ENCODE results near the gene HRH4. TPM values are rescaled to one million over a fixed set of nuclear protein-coding genes. Genes with fewer than 3 reads are reported as not detected.

HRH4 gene
- total RNA-seq, 1 experiment from 2014 or later = not detected

- H3K4me1 ChIP-seq (ENCODE audit: insufficient read depth, low read length) = no peaks in the 10 kb centered on the region
- H3K79me1 ChIP-seq (ENCODE audit: insufficient read depth, low read depth, low read length, poor library complexity, severe bottlenecking) = no peaks in the 10 kb centered on the region
- no peak overlapping the region for H4K8ac ChIP-seq (replicated peaks; ENCODE audit: insufficient read length, low read depth, low read length)
- no peak overlapping the region for H3T11ph ChIP-seq (ENCODE audit: low read length)
- H3K27me3 ChIP-seq (ENCODE audit: insufficient read depth, low read length) = no peaks in the 10 kb centered on the region
- Mint-ChIP-seq H3K36me3 (ENCODE audit: insufficient read depth in 1 of 3, low read depth in 3 of 3) (no peaks in the 10 kb centered on the region), H3K4me3 (no peak overlapping the region), H3K27me3 (ENCODE audit: low read depth) (peaks cover 3% of the 10 kb centered on the region; the same call in 1 of the 2 replicates), H3K4me1 (peaks cover 12 to 20% of the 10 kb centered on the region in 2 experiments), H3K27ac (no peak overlapping the region; a peak in 1 of 7 replicates), H3K9me3 (no peaks in the 10 kb centered on the region)
- no peak overlapping the region for H3K18ac ChIP-seq (ENCODE audit: insufficient read length, low read depth, low read length)
- no peak overlapping the region for H2BK20ac ChIP-seq (ENCODE audit: low read depth, low read length, poor library complexity, severe bottlenecking)
- DNase-seq = no peak
- no peak overlapping the region for H3K27ac ChIP-seq (ENCODE audit: insufficient read length, low read depth, low read length)
- no peak overlapping the region for H3K23ac ChIP-seq (ENCODE audit: insufficient read length, low read depth, low read length)
- no peak overlapping the region for H2AK5ac ChIP-seq (ENCODE audit: insufficient read length, low read length)
- H3K4me2 ChIP-seq (ENCODE audit: insufficient read depth, insufficient read length, low read length) = no peak overlapping the region
- no peak overlapping the region for H3K4ac ChIP-seq (ENCODE audit: low read depth, low read length)
- no peak overlapping the region for H3K14ac ChIP-seq (ENCODE audit: insufficient read depth, low read length)
- no peak overlapping the region for H2BK120ac ChIP-seq (ENCODE audit: low read depth, low read length, poor library complexity, severe bottlenecking)
- H3K9ac ChIP-seq (ENCODE audit: extremely low read depth, insufficient read length, low read length) = no peak overlapping the region
- no peaks in the 10 kb centered on the region for H4K20me1 ChIP-seq (ENCODE audit: control insufficient read depth, insufficient read depth, insufficient read length)
- H2AFZ ChIP-seq (ENCODE audit: low read length) = no peak overlapping the region
- H3K23me2 ChIP-seq (ENCODE audit: insufficient read length, low read depth, low read length, poor library complexity, severe bottlenecking) = no peaks in the 10 kb centered on the region
- TF ChIP-seq, protein P1, sequence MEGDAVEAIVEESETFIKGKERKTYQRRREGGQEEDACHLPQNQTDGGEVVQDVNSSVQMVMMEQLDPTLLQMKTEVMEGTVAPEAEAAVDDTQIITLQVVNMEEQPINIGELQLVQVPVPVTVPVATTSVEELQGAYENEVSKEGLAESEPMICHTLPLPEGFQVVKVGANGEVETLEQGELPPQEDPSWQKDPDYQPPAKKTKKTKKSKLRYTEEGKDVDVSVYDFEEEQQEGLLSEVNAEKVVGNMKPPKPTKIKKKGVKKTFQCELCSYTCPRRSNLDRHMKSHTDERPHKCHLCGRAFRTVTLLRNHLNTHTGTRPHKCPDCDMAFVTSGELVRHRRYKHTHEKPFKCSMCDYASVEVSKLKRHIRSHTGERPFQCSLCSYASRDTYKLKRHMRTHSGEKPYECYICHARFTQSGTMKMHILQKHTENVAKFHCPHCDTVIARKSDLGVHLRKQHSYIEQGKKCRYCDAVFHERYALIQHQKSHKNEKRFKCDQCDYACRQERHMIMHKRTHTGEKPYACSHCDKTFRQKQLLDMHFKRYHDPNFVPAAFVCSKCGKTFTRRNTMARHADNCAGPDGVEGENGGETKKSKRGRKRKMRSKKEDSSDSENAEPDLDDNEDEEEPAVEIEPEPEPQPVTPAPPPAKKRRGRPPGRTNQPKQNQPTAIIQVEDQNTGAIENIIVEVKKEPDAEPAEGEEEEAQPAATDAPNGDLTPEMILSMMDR (conservative IDR thresholded peaks at IDR 0.05) = no peak
- no peak overlapping the region for H4K91ac ChIP-seq (ENCODE audit: insufficient read length, low read depth, low read length)
- no peak overlapping the region for H2BK15ac ChIP-seq (ENCODE audit: low read depth, low read length)
- no peak overlapping the region for H4K5ac ChIP-seq (ENCODE audit: insufficient read length, low read depth, low read length)
- H3K79me2 ChIP-seq (ENCODE audit: insufficient read depth, low read length) = no peaks in the 10 kb centered on the region
- H3K9me3 ChIP-seq (ENCODE audit: control insufficient read depth, low read depth, low read length) = no peaks in the 10 kb centered on the region
- H2BK12ac ChIP-seq (ENCODE audit: insufficient read length, low read depth, low read length) = no peak overlapping the region
- no peak overlapping the region for H3K56ac ChIP-seq (ENCODE audit: insufficient read length, low read depth, low read length)
- no peak overlapping the region for H2BK5ac ChIP-seq (ENCODE audit: insufficient read length, low read length)
- WGBS (ENCODE audit: extremely low coverage, insufficient read length, low lambda C conversion rate) = no CpG with 5 or more reads among the region's 3 CpGs
Observed at GRCh38 chr18:24414349-24415003, 46.0 kb upstream of the HRH4 start.

Data from H9 (cell line).